Measurements from ENCODE around the gene ZSWIM3.

Gene ZSWIM3

DNA sequence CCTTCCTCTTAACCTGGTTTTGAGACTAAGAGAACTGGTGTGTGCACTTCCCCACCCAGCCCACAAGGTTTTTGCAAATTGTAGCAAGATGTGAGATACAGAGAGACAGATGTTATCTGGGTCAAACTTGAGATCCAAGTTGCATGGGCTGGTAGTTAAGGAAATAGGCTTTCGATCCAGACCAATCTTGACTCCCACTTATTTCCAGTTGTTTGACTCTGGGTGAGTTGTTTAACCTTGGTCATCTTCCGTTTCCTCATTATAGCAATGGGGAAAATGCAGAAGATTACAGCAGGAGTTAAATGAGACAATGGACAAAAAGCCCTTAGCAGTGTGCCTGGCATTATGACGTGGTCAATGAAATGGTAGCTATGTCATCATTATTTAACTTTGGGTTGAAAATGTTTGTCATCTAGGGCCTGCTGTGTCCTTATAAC lies 22.1 kb upstream of the ZSWIM3 start:
- H3K9ac ChIP-seq (ENCODE audit: low read length): no peak overlapping the region
- H3K9me3 ChIP-seq (replicated peaks; ENCODE audit: insufficient read depth, low read length): no peaks in the 10 kb centered on the region
- H3F3A ChIP-seq (ENCODE audit: insufficient read depth, low read length): no peaks in the 10 kb centered on the region
- H3K9me2 ChIP-seq (replicated peaks; ENCODE audit: insufficient read depth, low read length): no peaks in the 10 kb centered on the region
- H3K36me3 ChIP-seq (replicated peaks; ENCODE audit: insufficient read depth, low read length): no peaks in the 10 kb centered on the region
- H3K4me3 ChIP-seq (ENCODE audit: low read length): no peak overlapping the region
- H2AFZ ChIP-seq (ENCODE audit: low read length): no peak overlapping the region
- no peaks in the 10 kb centered on the region for H3K79me2 ChIP-seq (ENCODE audit: low read length)
- no peaks in the 10 kb centered on the region for H3K4me1 ChIP-seq (ENCODE audit: low read length)
- no peaks in the 10 kb centered on the region for H3K27me3 ChIP-seq (replicated peaks; ENCODE audit: insufficient read depth, low read length)
- no peaks in the 10 kb centered on the region for H4K20me1 ChIP-seq (ENCODE audit: insufficient read depth, low read length)
- H3K4me2 ChIP-seq (ENCODE audit: low read depth, low read length): no peak overlapping the region
- DNase-seq: no peak
- H3K27ac ChIP-seq (ENCODE audit: low read length): no peak overlapping the region
- TF ChIP-seq EZH2 (optimal IDR thresholded peaks at IDR 0.05; ENCODE audit: low read depth, low read length) (no peak), EZH2phosphoT487 (IDR thresholded peaks at IDR 0.05; ENCODE audit: low read length) (no peak)
- TF ChIP-seq, protein P1, sequence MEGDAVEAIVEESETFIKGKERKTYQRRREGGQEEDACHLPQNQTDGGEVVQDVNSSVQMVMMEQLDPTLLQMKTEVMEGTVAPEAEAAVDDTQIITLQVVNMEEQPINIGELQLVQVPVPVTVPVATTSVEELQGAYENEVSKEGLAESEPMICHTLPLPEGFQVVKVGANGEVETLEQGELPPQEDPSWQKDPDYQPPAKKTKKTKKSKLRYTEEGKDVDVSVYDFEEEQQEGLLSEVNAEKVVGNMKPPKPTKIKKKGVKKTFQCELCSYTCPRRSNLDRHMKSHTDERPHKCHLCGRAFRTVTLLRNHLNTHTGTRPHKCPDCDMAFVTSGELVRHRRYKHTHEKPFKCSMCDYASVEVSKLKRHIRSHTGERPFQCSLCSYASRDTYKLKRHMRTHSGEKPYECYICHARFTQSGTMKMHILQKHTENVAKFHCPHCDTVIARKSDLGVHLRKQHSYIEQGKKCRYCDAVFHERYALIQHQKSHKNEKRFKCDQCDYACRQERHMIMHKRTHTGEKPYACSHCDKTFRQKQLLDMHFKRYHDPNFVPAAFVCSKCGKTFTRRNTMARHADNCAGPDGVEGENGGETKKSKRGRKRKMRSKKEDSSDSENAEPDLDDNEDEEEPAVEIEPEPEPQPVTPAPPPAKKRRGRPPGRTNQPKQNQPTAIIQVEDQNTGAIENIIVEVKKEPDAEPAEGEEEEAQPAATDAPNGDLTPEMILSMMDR (IDR thresholded peaks at IDR 0.05; ENCODE audit: low read length): no peak

- H3K4me1 ChIP-seq (ENCODE audit: low read length): no peaks in the 10 kb centered on the region
- no peak overlapping the region for H3K4me3 ChIP-seq (ENCODE audit: low read length)
- no peaks in the 10 kb centered on the region for H3K79me2 ChIP-seq (ENCODE audit: low read length)
- H4K20me1 ChIP-seq (ENCODE audit: insufficient read depth, low read length): no peaks in the 10 kb centered on the region
- no peaks in the 10 kb centered on the region for H3K9me2 ChIP-seq (replicated peaks; ENCODE audit: insufficient read depth, low read length)
- no peak for DNase-seq
- no peaks in the 10 kb centered on the region for H3F3A ChIP-seq (ENCODE audit: insufficient read depth, low read length)
- no peaks in the 10 kb centered on the region for H3K36me3 ChIP-seq (replicated peaks; ENCODE audit: insufficient read depth, low read length)
- H2AFZ ChIP-seq (ENCODE audit: low read length): no peak overlapping the region
- H3K27ac ChIP-seq (ENCODE audit: low read length): no peak overlapping the region
- H3K4me2 ChIP-seq (ENCODE audit: low read depth, low read length): no peak overlapping the region
- no peaks in the 10 kb centered on the region for H3K9me3 ChIP-seq (replicated peaks; ENCODE audit: insufficient read depth, low read length)
- no peaks in the 10 kb centered on the region for H3K27me3 ChIP-seq (replicated peaks; ENCODE audit: insufficient read depth, low read length)
- H3K9ac ChIP-seq (ENCODE audit: low read length): no peak overlapping the region
- no peak for TF ChIP-seq EZH2 (optimal IDR thresholded peaks at IDR 0.05; ENCODE audit: low read depth, low read length)
- TF ChIP-seq, protein P1 (IDR thresholded peaks at IDR 0.05; ENCODE audit: low read length): no peak
Observed at GRCh38 chr20:45835825-45836224, 21.6 kb upstream of the ZSWIM3 start.

DNA sequence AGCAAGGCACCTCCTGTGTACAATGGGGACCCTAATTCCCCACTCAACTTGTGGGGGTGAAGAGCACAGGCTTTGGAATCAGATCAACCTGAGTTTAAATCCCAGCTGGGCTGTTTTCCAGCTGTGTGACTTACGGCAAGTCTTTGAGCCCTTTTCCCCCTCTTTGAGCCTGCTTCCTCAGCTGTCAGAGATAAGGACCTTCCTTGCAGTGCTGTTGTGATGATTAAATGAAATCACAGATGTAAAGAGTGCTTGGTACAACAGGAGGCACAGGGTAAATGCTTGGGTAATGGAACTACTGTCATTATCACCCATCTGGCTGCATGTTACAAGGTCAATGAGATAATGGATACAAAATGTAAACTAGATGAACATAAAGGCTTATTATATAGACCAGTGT lies 20.6 kb upstream of the ZSWIM3 start:
- Histone ChIP-seq H3K9me3 (replicated peaks; ENCODE audit: insufficient read depth, low read length) (no peaks in the 10 kb centered on the region), H3K9me2 (replicated peaks; ENCODE audit: insufficient read depth, low read length) (no peaks in the 10 kb centered on the region), H3K4me2 (ENCODE audit: low read depth, low read length) (no peak overlapping the region), H3K36me3 (replicated peaks; ENCODE audit: insufficient read depth, low read length) (no peaks in the 10 kb centered on the region), H3F3A (ENCODE audit: insufficient read depth, low read length) (no peaks in the 10 kb centered on the region), H4K20me1 (ENCODE audit: insufficient read depth, low read length) (no peaks in the 10 kb centered on the region), H3K27ac (ENCODE audit: low read length) (no peak overlapping the region), H3K4me1 (ENCODE audit: low read length) (no peaks in the 10 kb centered on the region), H2AFZ (ENCODE audit: low read length) (no peak overlapping the region), H3K27me3 (replicated peaks; ENCODE audit: insufficient read depth, low read length) (no peaks in the 10 kb centered on the region), H3K79me2 (ENCODE audit: low read length) (no peaks in the 10 kb centered on the region), H3K4me3 (ENCODE audit: low read length) (no peak overlapping the region), H3K9ac (ENCODE audit: low read length) (no peak overlapping the region)
- DNase-seq: no peak
- no peak for TF ChIP-seq EZH2 (optimal IDR thresholded peaks at IDR 0.05; ENCODE audit: low read depth, low read length)
- TF ChIP-seq, protein P1 (IDR thresholded peaks at IDR 0.05; ENCODE audit: low read length): no peak
- no peak for TF ChIP-seq EZH2phosphoT487 (IDR thresholded peaks at IDR 0.05; ENCODE audit: low read length)
